Esophagus muscularis mucosa (tissue), 4 donors: ENCODE results near the gene CYP19A1. TPM values are rescaled to one million over a fixed set of nuclear protein-coding genes. Genes with fewer than 3 reads are reported as not detected.
"Not testable (repeated sequence)": the region's sequence is repeated elsewhere in the genome, so short reads cannot be mapped to it uniquely, and the experiment has no call there.

Experiments used
- DNase-seq: peaks from one replicate; pipeline ENCODE4 v3.0.0-alpha.2; 2017; ENCODE audit errors: extremely low spot score
- H3K27ac ChIP-seq, 4 donors: fragments of 200-600 bp; sonication (generic); replicated peaks in 1 of 4; 1 replicate in 3 of 4; 2 replicates in 1 of 4; pipeline ENCODE4 v1.5.1; 2016 to 2019; ENCODE audit warnings: mild to moderate bottlenecking in 1 of 4
- H3K27me3 ChIP-seq, 4 donors: fragments of 200-600 bp; sonication (generic); one replicate each; pipeline versions ENCODE4 v1.5.1 to v1.6.0; 2016 to 2019
- H3K36me3 ChIP-seq, 4 donors: fragments of 200-600 bp; sonication (generic); one replicate each; pipeline ENCODE4 v1.5.1; 2016 to 2019
- H3K4me1 ChIP-seq, 4 donors: fragments of 200-600 bp; sonication (generic); one replicate each; pipeline ENCODE4 v1.5.1; 2016 to 2019
- H3K4me3 ChIP-seq, 4 donors: fragments of 200-600 bp; sonication (generic); 1 replicate in 2 of 4; 2 replicates in 2 of 4; pipeline ENCODE4 v1.5.1; 2016 to 2019; ENCODE audit warnings: mild to moderate bottlenecking in 4 of 4, moderate library complexity in 1 of 4
- H3K9me3 ChIP-seq, 4 donors: fragments of 200-600 bp; sonication (generic); 1 replicate in 3 of 4; 2 replicates in 1 of 4; pipeline ENCODE4 v1.5.1; 2016 to 2019
- CTCF ChIP-seq, 3 experiments: fragments of 200-600 bp in 2 of 3; fragments of 450-650 bp in 1 of 3; sonication (generic) in 2 of 3; IDR thresholded peaks; one replicate each; pipeline ENCODE4 v1.5.1; 2017 to 2019; ENCODE audit warnings: antibody characterized with exemption in 3 of 3, mild to moderate bottlenecking in 2 of 3, moderate library complexity in 1 of 3
- EP300 ChIP-seq: sonication (generic); formaldehyde crosslinking; IDR thresholded peaks from one replicate; pipeline ENCODE4 v1.6.1; 2017; ENCODE audit warnings: antibody characterized with exemption
- POLR2A ChIP-seq: fragments of 450-650 bp; IDR thresholded peaks from one replicate; pipeline ENCODE4 v1.6.1; 2017; ENCODE audit warnings: antibody characterized with exemption, moderate library complexity, mild to moderate bottlenecking, low read depth
- POLR2AphosphoS5 ChIP-seq, 2 donors: sonication (generic); formaldehyde crosslinking; IDR thresholded peaks; one replicate each; pipeline ENCODE4 v1.6.1; 2017; ENCODE audit warnings: antibody characterized with exemption in 2 of 2
- WGBS: methylation state at CpG from one replicate; pipeline ENCODE4 v1.1.5; 2018; 5-methylcytosine and 5-hydroxymethylcytosine counted together
- intact Hi-C: fragments of 100-400 bp; cut with DNase I; formaldehyde crosslinking; loops from one replicate; pipeline ENCODE4 v1.15.1; 2023
- total RNA-seq, 4 donors: library from RNA; depleted of rRNA; stranded (reverse); fragments of >200 nt; gene quantifications; one replicate each; pipeline versions ENCODE4 v1.1.0 to v1.2.1, GENCODE V29; 2016

CYP19A1 gene
- total RNA-seq, 4 donors from 2014 or later: 1.5 to 3.5 (median 2.1) TPM; not detected in 1

GRCh38 chr15:51284871-51285270, 53.5 kb downstream of the CYP19A1 start:
- WGBS: 95% methylated on average over 6 of the region's 6 CpGs
- no peaks in the 10 kb centered on the region for H3K36me3 ChIP-seq

GRCh38 chr15:51283026-51283425, 55.4 kb downstream of the CYP19A1 start:
- no peaks in the 10 kb centered on the region for H3K27me3 ChIP-seq
- 81% methylated on average over 6 of the region's 6 CpGs for WGBS
- H3K9me3 ChIP-seq: no peaks in the 10 kb centered on the region
- no peak for TF ChIP-seq POLR2AphosphoS5 (IDR thresholded peaks at IDR 0.05)
- no peak for TF ChIP-seq POLR2A
- TF ChIP-seq CTCF (IDR thresholded peaks at IDR 0.05): no peak
- no peak for TF ChIP-seq EP300
- H3K4me3 ChIP-seq: no peak overlapping the region
- no peak for DNase-seq
- peaks cover 0 to 21% (median 4%) of the 10 kb centered on the region in 4 donors for H3K4me1 ChIP-seq
- H3K36me3 ChIP-seq: no peaks in the 10 kb centered on the region
- H3K27ac ChIP-seq: no peak overlapping the region
- intact Hi-C loops: loop anchor here (5.0 kb wide), 1 partner anchor 119 kb away; no protein-coding TSS in a partner anchor

More at GRCh38 chr15:51284871-51285270, 53.5 kb downstream of the CYP19A1 start:
- no peak for DNase-seq
- no peak for TF ChIP-seq EP300
- TF ChIP-seq POLR2AphosphoS5 (IDR thresholded peaks at IDR 0.05): no peak
- TF ChIP-seq CTCF (IDR thresholded peaks at IDR 0.05): no peak
- TF ChIP-seq POLR2A: no peak
- intact Hi-C loops: loop anchor here (5.0 kb wide), 1 partner anchor 117 kb away; no protein-coding TSS in a partner anchor
- H3K4me1 ChIP-seq: peaks cover 0 to 21% (median 4%) of the 10 kb centered on the region in 4 donors
- no peaks in the 10 kb centered on the region for H3K9me3 ChIP-seq
- H3K27me3 ChIP-seq: no peaks in the 10 kb centered on the region
- no peak overlapping the region for H3K27ac ChIP-seq
- H3K4me3 ChIP-seq: no peak overlapping the region

GRCh38 chr15:51282241-51282640, 56.2 kb downstream of the CYP19A1 start:
- WGBS: 60% methylated on average over 2 of the region's 2 CpGs
- not testable (repeated sequence) for DNase-seq, H3K9me3 ChIP-seq, H3K27ac ChIP-seq, H3K4me3 ChIP-seq, H3K36me3 ChIP-seq, H3K27me3 ChIP-seq
- intact Hi-C loops: loop anchor here (5.0 kb wide), 1 partner anchor 120 kb away; no protein-coding TSS in a partner anchor
- H3K4me1 ChIP-seq: peaks cover 0 to 18% (median 3%) of the 10 kb centered on the region in 4 donors

GRCh38 chr15:51281368-51281967, 56.9 kb downstream of the CYP19A1 start:
- TF ChIP-seq EP300: no peak
- TF ChIP-seq CTCF (IDR thresholded peaks at IDR 0.05): peak; percentile 66 to 78 (median 68)
- Histone ChIP-seq H3K4me3 (no peak overlapping the region), H3K27me3 (peaks cover 0 to 8% (median 0%) of the 10 kb centered on the region in 4 donors), H3K9me3 (no peaks in the 10 kb centered on the region), H3K4me1 (peaks cover 0 to 14% (median 0%) of the 10 kb centered on the region in 4 donors), H3K36me3 (no peaks in the 10 kb centered on the region), H3K27ac (no peak overlapping the region)
- WGBS: 30% methylated on average over 3 of the region's 4 CpGs
- no peak for DNase-seq
- intact Hi-C loops: loop anchor here (2.0 to 5.0 kb wide), 2 partner anchors 99 to 121 kb away; no protein-coding TSS in a partner anchor

GRCh38 chr15:51280838-51281237, 57.6 kb downstream of the CYP19A1 start:
- WGBS: 100% methylated on average over 1 of the region's 4 CpGs
- TF ChIP-seq EP300 (no peak), POLR2A (no peak), POLR2AphosphoS5 (IDR thresholded peaks at IDR 0.05) (no peak), CTCF (IDR thresholded peaks at IDR 0.05) (no peak)
- Histone ChIP-seq H3K27me3 (peaks cover 0 to 8% (median 0%) of the 10 kb centered on the region in 4 donors), H3K36me3 (no peaks in the 10 kb centered on the region), H3K9me3 (no peaks in the 10 kb centered on the region), H3K27ac (no peak overlapping the region), H3K4me1 (peaks cover 0 to 14% (median 0%) of the 10 kb centered on the region in 4 donors), H3K4me3 (no peak overlapping the region)
- no peak for DNase-seq
- intact Hi-C loops: loop anchor here (2.0 to 5.0 kb wide), 2 partner anchors 100 to 121 kb away; no protein-coding TSS in a partner anchor
